Motor neuron (in vitro differentiated cells): ENCODE data around the gene MLLT10. TPM values are rescaled to one million over a fixed set of nuclear protein-coding genes. Genes with fewer than 3 reads are reported as not detected.

Experiments
- ATAC-seq, 8 experiments: fragments of 200-7000 bp; cut with Tn5 transposase; replicated peaks in 6 of 8; 2 replicates each; pipeline ENCODE4 v1.8.0; 2021; ENCODE audit warnings: mild to moderate bottlenecking in 8 of 8, moderate library complexity in 8 of 8
- H3K27ac ChIP-seq, 2 donors: fragments of 250-450 bp; sonication (Bioruptor Pico); 2 replicates each; pipeline ENCODE4 v1.9.0; 2021; ENCODE audit warnings: antibody characterized with exemption in 2 of 2, mild to moderate bottlenecking in 2 of 2, moderate library complexity in 1 of 2
- H3K4me1 ChIP-seq, 2 donors: fragments of 250-450 bp; sonication (Bioruptor Pico); replicated peaks in 1 of 2; 2 replicates each; pipeline ENCODE4 v1.6.1; 2021; ENCODE audit warnings: antibody characterized with exemption in 2 of 2, mild to moderate bottlenecking in 2 of 2, moderate library complexity in 1 of 2
- H3K4me3 ChIP-seq, 5 donors: fragments of 250-450 bp; sonication (Bioruptor Pico); 2 replicates each; pipeline ENCODE4 v1.9.0; 2021; ENCODE audit warnings: antibody characterized with exemption in 5 of 5, mild to moderate bottlenecking in 5 of 5, moderate library complexity in 4 of 5
- WGBS, 10 experiments: fragments of 450-650 bp; shearing (Covaris generic); methylation state at CpG; one replicate each; pipeline ENCODE4 v1.0.0; 2022; 5-methylcytosine and 5-hydroxymethylcytosine counted together
- in situ Hi-C, 9 experiments: fragments of 400-800 bp; cut with MboI; loops; one replicate each; pipeline ENCODE4 v1.15.0; 2021; ENCODE audit warnings: low sequenced_read_pairs in 9 of 9, low pct_unique_long_range_greater_than_20kb in 2 of 9; ENCODE audit not compliant: unreplicated experiment in 9 of 9
- total RNA-seq, 8 experiments: library from RNA; unstranded; fragments of 300-600 nt; gene quantifications; 2 replicates each; pipeline versions ENCODE4 v1.2.3 to v1.2.4, GENCODE V29; 2022

The MLLT10 gene
- total RNA-seq, 8 experiments from 2014 or later: 19.0 to 59.6 (median 34.1) TPM

- Histone ChIP-seq H3K27ac (peak overlapping the region; percentile 92 to 94), H3K4me3 (peak overlapping the region; percentile 66 to 80 (median 79)), H3K4me1 (peaks cover 12 to 17% of the 10 kb centered on the region in 2 donors)
- ATAC-seq: peak; percentile 68 to 84 (median 75)
- 0% methylated on average over 1 to 2 of the region's 58 CpGs; no CpG with 5 or more reads in 8 of the 10 experiments for WGBS, 10 experiments
- in situ Hi-C loops: loop anchor here in 7 of 9 experiments (10.0 to 25.0 kb wide), 5 partner anchors 209 to 1491 kb away; no protein-coding TSS in a partner anchor
Observed at GRCh38 chr10:21495752-21496342, 38.2 kb upstream of the MLLT10 start.

- peak overlapping the region; percentile 66 to 80 (median 79) for H3K4me3 ChIP-seq
- WGBS, 10 experiments: no CpG with 5 or more reads among the region's 72 CpGs
- peak overlapping the region; percentile 92 to 94 for H3K27ac ChIP-seq
- in situ Hi-C loops: loop anchor here in 7 of 9 experiments (10.0 to 25.0 kb wide), 5 partner anchors 209 to 1491 kb away; no protein-coding TSS in a partner anchor
- peak; percentile 25 to 61 (median 50) for ATAC-seq
- peaks cover 19 to 24% of the 10 kb centered on the region in 2 donors for H3K4me1 ChIP-seq
Observed at GRCh38 chr10:21496343-21497176, 37.5 kb upstream of the MLLT10 start.

- Histone ChIP-seq H3K27ac (peak overlapping the region; percentile 92 to 94), H3K4me1 (peaks cover 26 to 31% of the 10 kb centered on the region in 2 donors)
- ATAC-seq: peak; percentile 3 to 53 (median 40)
Observed at GRCh38 chr10:21497177-21497807, 36.7 kb upstream of the MLLT10 start.

GRCh38 chr10:21498377-21498776, 35.7 kb upstream of the MLLT10 start:
- Histone ChIP-seq H3K4me1 (peaks cover 37 to 42% of the 10 kb centered on the region in 2 donors), H3K4me3 (peak overlapping the region in 1 of 5 donors; percentile 80), H3K27ac (no peak overlapping the region)
- in situ Hi-C loops: loop anchor here in 7 of 9 experiments (10.0 to 25.0 kb wide), 5 partner anchors 211 to 1489 kb away; no protein-coding TSS in a partner anchor
- ATAC-seq: no peak
- WGBS, 10 experiments: 20 to 90% (median 60%) methylated on average over 1 to 2 of the region's 2 CpGs; no CpG with 5 or more reads in 1 of the 10 experiments

More at GRCh38 chr10:21497177-21497807, 36.7 kb upstream of the MLLT10 start:
- H3K4me3 ChIP-seq: peak overlapping the region; percentile 66 to 80 (median 79)
- in situ Hi-C loops: loop anchor here in 7 of 9 experiments (10.0 to 25.0 kb wide), 5 partner anchors 210 to 1490 kb away; no protein-coding TSS in a partner anchor
- 0 to 16% (median 3%) methylated on average over 3 to 15 of the region's 37 CpGs; no CpG with 5 or more reads in 1 of the 10 experiments for WGBS, 10 experiments

GRCh38 chr10:21498986-21499385, 35.0 kb upstream of the MLLT10 start:
- Histone ChIP-seq H3K27ac (peak overlapping the region in 1 of 2 donors; percentile 33), H3K4me1 (peaks cover 38 to 48% of the 10 kb centered on the region in 2 donors), H3K4me3 (peak overlapping the region in 4 of 5 donors; percentile 19 to 34 (median 31))
- in situ Hi-C loops: loop anchor here in 7 of 9 experiments (10.0 to 25.0 kb wide), 5 partner anchors 212 to 1488 kb away; no protein-coding TSS in a partner anchor
- WGBS, 10 experiments: 31 to 100% (median 62%) methylated on average over 5 to 8 of the region's 8 CpGs; no CpG with 5 or more reads in 2 of the 10 experiments
- ATAC-seq: no peak

GRCh38 chr10:21499701-21500577, 34.1 kb upstream of the MLLT10 start:
- H3K4me1 ChIP-seq: peaks cover 35 to 50% of the 10 kb centered on the region in 2 donors
- WGBS, 10 experiments: 0 to 96% (median 57%) methylated on average over 2 to 13 of the region's 72 CpGs; no CpG with 5 or more reads in 4 of the 10 experiments
- H3K27ac ChIP-seq: peak overlapping the region in 1 of 2 donors; percentile 33
- in situ Hi-C loops: loop anchor here in 8 of 9 experiments (10.0 to 25.0 kb wide), 6 partner anchors 213 to 1487 kb away; partner anchors contain the start of genes BMI1 (in 1 of the 8) and COMMD3 (in 1 of the 8)
- peak overlapping the region; percentile 11 to 34 (median 31) for H3K4me3 ChIP-seq
- peak in 1 of 8 experiments; percentile 4 for ATAC-seq

- WGBS, 10 experiments: 9 to 45% methylated on average over 4 of the region's 14 CpGs; no CpG with 5 or more reads in 8 of the 10 experiments
- in situ Hi-C loops: loop anchor here in 1 of 9 experiments (25.0 kb wide), 1 partner anchor 812 kb away; the partner anchor contains the start of genes BMI1 and COMMD3
Observed at GRCh38 chr10:21500578-21500910, 33.5 kb upstream of the MLLT10 start.

GRCh38 chr10:21501091-21501490, 32.9 kb upstream of the MLLT10 start:
- peaks cover 43 to 59% of the 10 kb centered on the region in 2 donors for H3K4me1 ChIP-seq
- ATAC-seq: no peak
- 20 to 100% (median 54%) methylated on average over 1 to 4 of the region's 5 CpGs; no CpG with 5 or more reads in 4 of the 10 experiments for WGBS, 10 experiments
- no peak overlapping the region for H3K27ac ChIP-seq
- in situ Hi-C loops: loop anchor here in 1 of 9 experiments (25.0 kb wide), 1 partner anchor 811 kb away; the partner anchor contains the start of genes BMI1 and COMMD3
- H3K4me3 ChIP-seq: peak overlapping the region in 2 of 5 donors; percentile 31 to 34

More at GRCh38 chr10:21500578-21500910, 33.5 kb upstream of the MLLT10 start:
- Histone ChIP-seq H3K4me1 (peaks cover 38 to 54% of the 10 kb centered on the region in 2 donors), H3K4me3 (peak overlapping the region; percentile 11 to 34 (median 31)), H3K27ac (peak overlapping the region in 1 of 2 donors; percentile 33)
- no peak for ATAC-seq

GRCh38 chr10:21501731-21502347, 32.2 kb upstream of the MLLT10 start:
- in situ Hi-C loops: loop anchor here in 1 of 9 experiments (25.0 kb wide), 1 partner anchor 810 kb away; the partner anchor contains the start of genes BMI1 and COMMD3

GRCh38 chr10:21502348-21502740, 31.7 kb upstream of the MLLT10 start:
- Histone ChIP-seq H3K27ac (no peak overlapping the region), H3K4me1 (peaks cover 54 to 72% of the 10 kb centered on the region in 2 donors), H3K4me3 (peak overlapping the region in 1 of 5 donors; percentile 11)
- peak in 5 of 8 experiments; percentile 15 to 36 (median 29) for ATAC-seq
- 0 to 100% (median 48%) methylated on average over 1 to 2 of the region's 3 CpGs; no CpG with 5 or more reads in 3 of the 10 experiments for WGBS, 10 experiments
- in situ Hi-C loops: loop anchor here in 1 of 9 experiments (25.0 kb wide), 1 partner anchor 810 kb away; the partner anchor contains the start of genes BMI1 and COMMD3

More at GRCh38 chr10:21501731-21502347, 32.2 kb upstream of the MLLT10 start:
- ATAC-seq: peak in 5 of 8 experiments; percentile 2 to 11 (median 5)
- peaks cover 51 to 67% of the 10 kb centered on the region in 2 donors for H3K4me1 ChIP-seq
- H3K27ac ChIP-seq: no peak overlapping the region
- H3K4me3 ChIP-seq: peak overlapping the region in 1 of 5 donors; percentile 11
- 13 to 47% methylated on average over 1 to 2 of the region's 2 CpGs; no CpG with 5 or more reads in 8 of the 10 experiments for WGBS, 10 experiments
